Measurements from ENCODE around the gene HDHD5.

HDHD5 gene

GRCh38 chr22:17109976-17110375 lies 49.1 kb downstream of the HDHD5 start:
- Histone ChIP-seq H3K27ac (no peak overlapping the region), H3K4me3 (no peak overlapping the region)

GRCh38 chr22:17109113-17109865 lies 49.8 kb downstream of the HDHD5 start:
- Histone ChIP-seq H3K27ac (no peak overlapping the region), H3K4me3 (no peak overlapping the region)

GRCh38 chr22:17108256-17109112 lies 50.6 kb downstream of the HDHD5 start:
- Histone ChIP-seq H3K27ac (peak overlapping the region in 4 of 21 experiments; percentile 1 to 76 (median 38)), H3K4me3 (no peak overlapping the region)

- peak overlapping the region in 7 of 21 experiments; percentile 1 to 76 (median 19) for H3K27ac ChIP-seq
- no peak overlapping the region for H3K4me3 ChIP-seq
Measured at GRCh38 chr22:17107547-17107810, 51.6 kb downstream of the HDHD5 start.

- peak overlapping the region in 8 of 21 experiments; percentile 1 to 76 (median 40) for H3K27ac ChIP-seq
- H3K4me3 ChIP-seq, result no peak overlapping the region
Measured at GRCh38 chr22:17106785-17107546, 52.1 kb downstream of the HDHD5 start.

GRCh38 chr22:17106161-17106784 lies 52.8 kb downstream of the HDHD5 start:
- Histone ChIP-seq H3K27ac (peak overlapping the region in 7 of 21 experiments; percentile 2 to 76 (median 33)), H3K4me3 (no peak overlapping the region)

- Histone ChIP-seq H3K27ac (peak overlapping the region in 2 of 21 experiments; percentile 66 to 76), H3K4me3 (no peak overlapping the region)
Measured at GRCh38 chr22:17105143-17106129, 53.6 kb downstream of the HDHD5 start.

GRCh38 chr22:17104336-17104935 lies 54.6 kb downstream of the HDHD5 start:
- Histone ChIP-seq H3K4me3 (no peak overlapping the region), H3K27ac (no peak overlapping the region)

- H3K27ac ChIP-seq, result no peak overlapping the region
- no peak overlapping the region for H3K4me3 ChIP-seq
Measured at GRCh38 chr22:17103351-17103750, 55.7 kb downstream of the HDHD5 start.

GRCh38 chr22:17102297-17102667 lies 56.8 kb downstream of the HDHD5 start:
- H3K27ac ChIP-seq, result peak overlapping the region in 2 of 21 experiments; percentile 10 to 18

GRCh38 chr22:17101475-17102296 lies 57.4 kb downstream of the HDHD5 start:
- Histone ChIP-seq H3K4me3 (no peak overlapping the region), H3K27ac (peak overlapping the region in 2 of 21 experiments; percentile 10 to 18)

More at GRCh38 chr22:17102297-17102667, 56.8 kb downstream of the HDHD5 start:
- no peak overlapping the region for H3K4me3 ChIP-seq

- H3K4me3 ChIP-seq, result no peak overlapping the region
Measured at GRCh38 chr22:17100621-17101020, 58.5 kb downstream of the HDHD5 start.

GRCh38 chr22:17098379-17098819 lies 60.7 kb downstream of the HDHD5 start:
- peak overlapping the region in 3 of 21 experiments; percentile 35 to 59 (median 48) for H3K27ac ChIP-seq

More at GRCh38 chr22:17100621-17101020, 58.5 kb downstream of the HDHD5 start:
- peak overlapping the region in 1 of 21 experiments; percentile 55 for H3K27ac ChIP-seq

GRCh38 chr22:17097701-17098100 lies 61.4 kb downstream of the HDHD5 start:
- H3K4me3 ChIP-seq, result no peak overlapping the region
- peak overlapping the region in 3 of 21 experiments; percentile 35 to 59 (median 48) for H3K27ac ChIP-seq

More at GRCh38 chr22:17098379-17098819, 60.7 kb downstream of the HDHD5 start:
- H3K4me3 ChIP-seq, result no peak overlapping the region

GRCh38 chr22:17097062-17097461 lies 62.0 kb downstream of the HDHD5 start:
- Histone ChIP-seq H3K4me3 (no peak overlapping the region), H3K27ac (peak overlapping the region in 2 of 21 experiments; percentile 48 to 59)

- Histone ChIP-seq H3K4me3 (no peak overlapping the region), H3K27ac (no peak overlapping the region)
Measured at GRCh38 chr22:17096071-17096470, 63.0 kb downstream of the HDHD5 start.

GRCh38 chr22:17095538-17095937 lies 63.5 kb downstream of the HDHD5 start:
- no peak overlapping the region for H3K4me3 ChIP-seq
- H3K27ac ChIP-seq, result no peak overlapping the region
